HG02610 (cell line): ENCODE measurements around the gene IRX4.

ENCODE experiments used
- ATAC-seq: cut with Tn5 transposase; IDR thresholded peaks from one replicate; pipeline ENCODE4 v1.9.1; 2021; ENCODE audit warnings: mild to moderate bottlenecking, moderate library complexity; ENCODE audit not compliant: unreplicated experiment

The IRX4 gene

DNA sequence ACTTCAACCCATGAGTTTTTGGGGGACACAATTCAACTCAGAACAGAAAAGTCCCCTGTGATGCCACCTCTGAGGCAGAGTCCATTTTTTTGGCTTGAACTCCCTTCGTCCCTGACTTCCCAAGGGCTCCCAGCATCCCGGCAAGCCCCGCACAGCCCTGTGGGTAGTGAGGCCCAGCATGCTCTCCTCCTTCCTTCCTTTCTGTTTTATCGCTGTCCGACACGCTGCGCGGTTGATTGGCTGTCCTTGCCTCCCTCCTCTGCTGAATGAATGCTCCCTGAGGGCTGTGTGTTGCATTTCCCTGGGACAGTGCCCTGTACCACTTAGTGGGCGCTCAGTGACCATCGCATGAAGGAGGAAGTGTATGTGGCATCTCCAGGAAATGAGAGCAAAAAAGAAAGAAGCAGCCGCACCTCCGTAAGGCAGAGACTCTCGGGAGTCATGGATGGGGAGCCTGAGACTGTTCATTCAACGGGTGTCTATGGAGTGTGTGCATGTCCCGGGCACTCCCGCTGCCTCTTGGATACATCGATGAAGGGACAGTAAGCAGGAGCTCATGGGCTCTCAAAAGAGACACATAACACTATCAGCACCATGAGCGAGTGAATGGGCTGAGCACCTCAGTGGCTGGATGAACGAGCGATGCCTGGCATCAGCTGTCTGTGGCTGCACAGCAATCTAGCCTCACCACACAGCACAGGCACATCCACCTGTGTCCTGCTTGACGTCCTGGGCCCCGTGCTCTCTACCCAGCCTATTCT lies 10.1 kb upstream of the IRX4 start:
- no peak for ATAC-seq

DNA sequence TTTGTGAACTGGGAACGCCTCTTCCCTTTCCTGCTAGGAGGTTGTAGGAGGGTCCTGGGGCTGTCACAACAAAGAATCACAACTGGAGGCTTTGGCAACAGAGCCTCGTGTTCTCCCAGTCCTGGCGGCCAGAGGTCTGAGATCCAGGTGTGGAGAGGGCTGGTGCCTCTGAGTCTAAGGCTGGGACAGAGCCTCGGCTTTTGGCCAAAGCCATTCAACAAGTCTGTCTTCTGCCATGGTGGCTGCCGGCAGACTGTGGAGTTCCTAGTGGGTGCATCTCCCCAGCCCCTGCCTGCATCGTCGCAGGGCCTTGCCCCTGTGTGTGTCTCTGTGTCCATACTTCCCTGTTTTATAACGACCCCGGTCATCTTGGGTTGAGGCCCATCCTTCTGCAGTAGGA lies 9.5 kb upstream of the IRX4 start:
- no peak for ATAC-seq

DNA sequence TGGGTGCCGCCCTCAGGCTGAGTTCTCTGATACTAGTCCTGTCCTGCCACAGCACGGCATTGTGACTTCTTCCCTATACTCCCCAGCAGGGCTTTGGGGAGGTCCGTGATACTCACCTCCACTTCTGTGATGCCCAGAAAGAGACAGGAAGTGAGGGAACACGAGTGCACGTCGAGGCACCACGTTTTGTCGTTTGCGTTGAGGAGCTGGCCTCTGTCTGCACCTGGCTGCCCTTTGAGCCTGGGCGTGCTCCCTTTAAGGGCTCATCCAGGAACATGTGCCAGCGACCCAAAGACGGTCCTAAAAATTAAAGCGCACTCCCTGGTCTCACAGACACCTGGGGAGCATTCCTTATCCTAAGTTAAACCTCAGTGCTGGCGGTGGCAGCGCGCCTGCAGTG lies 8.7 kb upstream of the IRX4 start:
- no peak for ATAC-seq

DNA sequence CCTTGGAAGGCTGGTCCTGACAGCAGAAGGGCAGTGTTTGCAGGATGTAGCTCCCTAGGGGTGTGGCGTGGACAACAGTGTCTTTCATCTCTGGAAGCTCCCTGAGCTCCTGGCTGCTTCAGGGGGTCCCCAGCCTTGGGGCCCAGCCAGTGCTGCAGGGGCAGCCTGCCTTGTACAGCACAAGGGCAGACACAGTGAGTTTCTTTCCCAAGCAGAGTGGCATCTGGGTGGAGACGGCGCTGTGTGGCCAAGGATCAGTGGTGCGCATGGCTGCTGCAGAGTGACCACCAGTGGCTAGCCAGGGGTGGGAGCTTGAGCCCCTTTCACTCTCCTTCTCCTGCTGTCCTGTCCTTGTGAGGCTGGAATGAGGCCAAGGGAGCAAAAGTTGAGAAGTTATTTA lies 7.6 kb upstream of the IRX4 start:
- ATAC-seq, result no peak

DNA sequence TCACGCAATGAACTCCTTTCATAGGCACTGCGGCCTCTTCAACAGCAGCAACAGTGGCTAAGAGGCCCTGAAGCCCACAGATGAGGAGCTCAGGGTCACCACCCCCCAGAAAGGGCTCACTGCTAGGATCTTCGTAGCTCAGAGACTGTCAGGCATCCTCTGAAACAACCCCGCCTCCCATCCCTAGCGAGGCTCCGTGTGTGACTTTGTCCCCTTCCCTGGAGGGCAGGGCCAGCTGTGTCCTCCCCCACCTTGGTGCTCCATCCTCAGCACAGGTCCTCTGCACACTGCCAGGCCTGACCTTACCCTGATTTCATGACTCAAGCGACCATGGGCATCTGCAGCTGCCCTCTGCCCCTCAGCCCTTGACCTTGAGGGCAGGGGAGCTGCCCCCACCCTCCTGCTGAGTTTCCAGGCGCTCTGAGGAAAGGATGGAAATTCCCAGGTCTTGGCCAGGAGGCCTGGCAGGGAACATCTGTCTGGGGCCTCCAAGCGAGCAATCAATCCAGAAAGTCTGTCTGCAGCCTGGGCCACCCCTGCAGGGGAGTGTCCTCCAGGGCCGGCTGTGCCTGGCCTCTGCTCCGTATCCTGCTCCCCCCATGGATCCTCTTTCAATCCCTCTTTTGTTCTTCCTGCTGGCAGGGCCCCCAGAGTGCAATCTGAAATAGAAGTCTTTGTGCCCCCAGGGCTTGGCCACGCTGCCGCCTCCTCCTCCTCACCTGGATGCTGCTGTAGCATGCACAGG lies 6.8 kb upstream of the IRX4 start:
- ATAC-seq, result no peak

DNA sequence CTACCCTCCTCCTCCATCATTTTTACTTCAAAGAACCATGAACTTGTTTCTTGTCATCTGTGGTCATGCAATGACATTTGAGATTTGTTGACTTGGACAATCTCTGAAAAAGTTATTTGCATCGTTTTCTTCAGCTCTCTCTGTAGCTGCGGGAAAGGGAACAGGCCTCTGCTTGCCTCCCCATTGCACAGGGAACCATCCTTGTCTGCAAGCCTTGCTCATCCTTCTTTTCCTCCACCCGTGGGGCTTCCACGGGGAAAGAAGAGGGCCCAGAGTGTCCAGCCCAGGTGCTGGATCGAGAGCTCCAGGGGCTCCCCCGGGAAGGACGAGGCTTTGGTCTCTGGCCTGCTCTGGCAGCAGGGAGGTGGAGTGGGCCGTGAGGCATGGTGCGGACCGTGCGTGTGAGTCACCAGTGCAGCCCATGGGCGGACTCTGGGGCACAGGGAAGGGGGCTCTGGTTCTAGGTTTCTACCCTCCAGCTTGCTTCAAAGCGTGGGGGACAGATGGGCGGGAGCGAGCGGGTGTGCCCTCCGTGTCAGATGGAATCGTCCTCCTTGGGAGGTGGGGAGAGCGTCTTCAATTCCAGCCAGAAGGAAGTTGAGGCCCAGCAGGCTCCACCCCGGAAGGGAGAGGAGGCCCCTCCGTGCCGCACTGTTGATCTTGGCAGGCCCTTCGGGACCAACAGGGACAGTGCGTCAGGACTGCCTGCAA lies 6.0 kb upstream of the IRX4 start:
- no peak for ATAC-seq

DNA sequence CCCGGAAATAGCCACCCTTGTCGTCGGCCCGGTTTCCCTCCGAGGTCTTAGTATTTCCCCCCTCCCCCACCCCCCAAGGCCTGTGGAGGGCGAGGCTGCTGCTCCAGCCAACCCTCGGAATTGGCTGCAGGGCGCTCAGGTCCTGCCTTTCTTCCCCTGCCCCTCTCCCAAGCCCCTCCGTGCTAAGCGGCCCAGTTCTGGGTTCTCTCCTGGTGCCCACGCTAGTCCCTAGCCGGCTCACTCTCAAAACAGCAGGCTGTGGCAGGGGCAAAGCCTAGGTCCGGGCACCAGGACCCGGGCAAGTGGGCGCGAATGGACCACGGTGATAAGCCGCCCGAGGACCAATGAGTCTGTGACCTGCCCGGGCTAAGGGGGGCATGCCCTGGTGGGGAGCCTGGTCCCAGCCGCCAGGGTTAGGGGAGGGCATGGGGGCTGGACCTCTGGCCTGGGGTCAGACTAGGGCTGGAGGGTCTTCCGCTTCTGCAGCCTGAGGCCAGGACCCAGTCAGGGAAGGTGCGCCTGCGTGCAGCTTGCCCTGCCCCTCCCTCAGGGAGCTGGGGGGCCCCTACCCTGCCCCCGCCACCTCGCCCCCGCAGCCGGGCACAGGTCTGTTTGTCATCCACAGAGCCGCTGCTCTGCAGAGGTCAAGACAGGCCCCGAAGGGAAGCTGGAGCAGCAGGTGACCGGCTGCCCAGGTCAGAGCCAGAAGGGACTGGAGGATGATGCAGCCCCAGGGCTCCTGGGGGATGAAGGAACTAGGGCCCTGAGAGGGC lies 5.0 kb upstream of the IRX4 start:
- ATAC-seq, result no peak

DNA sequence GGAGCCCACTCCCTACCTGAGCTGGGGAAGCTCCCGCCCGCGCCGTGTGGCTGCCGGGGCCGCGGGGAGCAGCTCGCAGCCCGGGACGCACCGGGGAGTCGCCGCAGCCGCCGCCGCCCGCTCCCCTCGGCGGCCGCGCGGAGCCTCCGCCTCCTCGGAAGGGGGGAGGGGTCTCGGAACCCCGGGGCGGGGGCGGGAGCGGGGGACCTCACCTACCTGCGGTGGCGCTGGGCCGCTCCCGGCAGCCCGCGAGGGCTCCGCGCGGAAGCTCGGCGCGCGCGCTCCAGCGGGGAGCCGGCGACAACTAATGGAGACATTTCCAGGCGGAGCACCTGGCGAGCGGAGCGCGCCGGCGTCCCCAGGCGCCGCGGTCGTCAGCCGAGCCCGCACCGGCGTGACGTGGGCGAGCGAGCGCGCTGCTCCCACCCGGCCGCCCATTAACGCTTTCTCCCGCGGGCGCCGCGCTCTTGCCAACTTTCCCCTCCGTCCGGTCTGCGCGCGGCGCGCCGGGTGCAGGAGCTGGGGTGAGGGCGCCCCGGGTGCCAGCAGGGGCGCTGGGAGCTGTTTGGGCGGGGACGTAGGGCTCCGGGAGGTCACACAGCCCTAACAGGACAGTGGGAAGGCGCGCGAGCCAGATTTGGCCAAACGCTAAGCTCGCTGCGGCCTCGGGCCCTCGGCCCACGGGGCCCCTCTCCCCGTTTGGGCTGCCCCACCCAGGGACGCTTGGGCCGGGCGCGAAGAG lies 4.3 kb upstream of the IRX4 start:
- no peak for ATAC-seq

DNA sequence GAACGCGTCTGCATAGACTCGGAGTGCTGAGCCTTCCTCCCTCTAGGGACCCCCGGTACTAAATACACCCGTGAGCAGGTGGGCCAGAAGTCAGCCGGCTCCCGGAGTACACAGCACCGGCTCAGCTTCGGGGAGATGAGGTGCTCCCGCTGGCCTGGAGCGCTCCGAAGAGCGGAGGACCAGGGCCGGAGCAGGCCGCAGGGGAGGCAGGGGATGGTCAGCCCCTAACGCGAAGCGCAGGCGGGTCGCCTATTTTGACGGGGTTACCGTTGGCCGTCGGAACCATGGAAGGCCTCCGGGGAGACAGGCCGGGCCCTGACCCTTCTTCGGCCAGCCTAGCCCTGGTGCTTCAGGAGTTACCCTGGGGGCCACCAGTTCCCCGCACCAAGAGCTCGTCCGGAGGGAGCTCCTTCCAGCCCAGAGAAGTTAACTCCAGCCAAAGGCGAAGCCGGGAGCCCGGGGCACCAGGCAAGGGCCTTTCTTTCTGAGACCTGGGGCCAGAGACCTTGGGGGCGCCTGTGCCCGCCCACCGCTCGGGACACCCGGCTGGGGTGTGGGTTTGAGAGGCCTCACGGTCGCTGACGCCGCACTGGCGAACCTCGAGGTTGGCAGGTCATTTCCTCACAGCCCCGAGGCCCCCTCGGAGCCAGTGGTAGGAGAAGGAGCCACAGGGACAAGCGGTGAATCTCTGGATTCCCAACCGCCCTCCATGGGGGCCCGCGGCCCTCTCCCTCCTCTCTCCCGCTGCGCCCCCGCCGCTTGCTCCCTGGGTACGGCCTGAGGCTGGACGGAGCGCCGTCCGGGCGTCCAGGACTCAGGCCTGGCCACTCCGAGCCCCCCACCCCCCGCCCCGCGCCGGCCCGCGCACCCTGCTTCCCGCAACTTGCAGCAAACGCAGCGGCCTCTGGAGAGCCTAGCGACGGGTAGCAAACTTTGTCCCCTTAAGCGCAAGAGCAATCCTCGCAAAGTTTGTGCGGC lies 3.4 kb upstream of the IRX4 start:
- no peak for ATAC-seq

DNA sequence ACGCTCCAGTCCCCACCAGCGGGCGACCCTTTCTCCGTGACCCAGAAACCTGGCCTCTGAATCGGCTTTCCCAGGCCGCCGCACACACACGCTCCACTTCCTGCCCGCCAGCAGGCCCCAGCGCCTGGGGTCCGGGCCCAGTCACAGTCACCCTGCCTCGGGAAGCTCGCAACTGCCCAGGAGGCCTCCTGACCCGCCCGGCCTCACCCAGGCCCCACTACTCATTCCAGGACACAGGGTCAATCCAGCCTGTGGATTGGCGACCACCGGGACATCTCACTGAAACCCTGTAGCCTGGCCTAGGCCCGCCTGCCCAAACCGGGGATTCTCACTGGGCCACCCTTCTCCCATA lies 2.7 kb upstream of the IRX4 start:
- no peak for ATAC-seq

DNA sequence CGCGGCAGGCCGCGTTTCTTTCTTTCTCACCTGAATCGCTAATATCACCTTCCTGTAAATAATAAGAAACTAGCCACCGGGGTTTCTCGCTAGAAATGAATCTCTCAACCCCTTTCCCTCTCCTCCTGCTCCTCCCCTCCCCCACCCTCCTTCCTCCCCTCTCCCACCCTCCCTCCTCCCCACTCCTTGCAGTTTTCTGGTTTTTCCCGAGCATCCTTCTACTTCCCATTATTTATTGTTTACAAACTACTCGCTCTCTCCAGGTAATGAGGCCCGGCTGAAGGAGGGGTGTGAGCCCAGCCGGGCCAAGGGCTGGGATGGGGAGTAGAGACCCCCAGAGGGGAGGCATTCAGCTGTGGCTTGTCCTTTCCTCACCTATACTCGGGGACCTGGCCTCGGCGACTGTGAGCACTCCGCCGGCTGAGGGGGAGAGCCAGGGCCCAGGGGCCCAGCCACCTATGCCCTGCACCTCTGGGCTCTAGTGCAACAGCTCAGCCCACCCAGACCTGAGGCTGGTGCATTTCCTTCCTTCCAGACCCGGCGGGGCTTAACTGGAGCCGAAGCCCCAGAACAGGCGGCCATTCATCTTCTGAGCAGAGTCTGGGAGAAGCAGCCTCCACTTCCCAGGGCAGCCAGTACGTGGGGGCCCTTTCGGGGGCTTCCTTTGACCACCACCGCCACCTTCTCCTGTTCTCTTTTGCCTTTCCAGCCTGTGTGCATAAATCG lies 2.1 kb upstream of the IRX4 start:
- no peak for ATAC-seq

DNA sequence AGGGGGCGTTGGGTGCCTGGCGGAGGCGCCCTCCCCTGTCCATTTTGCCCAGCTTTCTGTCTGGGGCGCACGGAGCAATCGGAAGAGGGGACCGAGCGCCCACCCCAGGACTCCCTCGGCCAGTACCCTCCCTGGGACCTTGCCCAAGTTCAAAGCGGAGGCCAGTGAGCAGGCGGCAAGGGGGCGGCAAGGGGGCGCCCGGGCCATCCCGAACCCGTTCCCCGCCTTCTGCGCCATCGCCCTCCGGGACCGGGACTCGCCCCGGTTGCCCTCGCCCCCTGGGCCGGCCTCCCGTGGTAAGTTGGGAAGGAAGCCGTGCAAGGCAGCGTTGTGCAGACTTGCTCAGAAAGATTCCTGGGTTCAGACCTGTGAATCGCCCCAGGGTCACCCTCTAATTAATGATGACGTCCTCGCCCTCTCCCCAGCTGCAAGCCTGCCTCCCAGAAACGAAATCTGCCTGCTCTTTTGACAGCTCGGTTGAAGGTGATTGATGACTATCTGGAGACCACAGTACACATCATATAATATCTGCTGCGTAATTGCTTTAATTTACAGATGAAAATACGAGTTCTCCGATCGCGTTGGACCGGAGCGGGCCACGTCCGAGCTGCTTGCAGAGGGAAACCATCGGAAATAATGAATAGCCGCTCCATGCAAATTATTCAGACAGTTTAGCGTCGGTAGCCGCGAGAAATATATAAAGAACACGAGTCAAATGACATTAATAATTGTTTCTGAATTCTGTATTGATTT lies 1.4 kb upstream of the IRX4 start:
- ATAC-seq, result no peak

DNA sequence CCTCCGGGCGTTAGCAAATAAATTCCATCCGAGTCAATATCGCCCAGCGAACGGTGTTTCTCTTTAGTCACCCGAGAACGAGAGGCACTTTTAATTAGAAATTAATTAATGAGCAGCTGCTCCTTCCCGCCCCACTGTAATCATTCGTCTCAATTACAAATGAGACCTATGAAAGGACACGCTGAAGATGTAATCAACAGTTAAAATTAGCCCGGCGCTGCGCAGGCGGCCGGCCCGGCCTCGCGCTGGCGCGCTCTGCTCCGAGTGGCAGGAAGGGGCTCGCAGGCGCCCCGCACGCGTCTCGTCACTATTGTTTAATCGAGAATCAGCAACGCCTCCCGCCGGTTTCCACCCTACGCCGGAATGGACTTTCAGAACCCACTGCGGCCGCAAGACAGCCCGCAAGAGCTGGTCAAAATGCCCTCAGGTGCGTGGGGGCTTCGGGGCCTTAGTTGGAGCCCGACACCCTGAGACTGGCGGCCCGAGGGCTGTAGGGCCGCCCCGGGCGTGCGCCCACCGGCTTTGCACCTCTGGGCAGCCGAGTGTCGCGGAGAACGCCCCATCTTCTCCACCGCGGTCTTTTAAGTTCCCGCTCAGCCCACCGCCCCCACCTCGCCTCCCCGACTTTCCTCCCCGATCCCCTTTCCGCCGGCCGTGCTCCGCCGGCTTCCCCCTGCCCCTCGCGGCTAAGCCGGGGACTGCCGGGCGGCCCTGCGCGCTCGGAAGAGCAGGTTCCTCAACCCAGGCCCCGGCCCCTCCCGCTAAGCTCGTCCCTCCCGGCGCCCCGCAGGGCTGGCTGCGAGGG lies 597 bp upstream of the IRX4 start:
- no peak for ATAC-seq

DNA sequence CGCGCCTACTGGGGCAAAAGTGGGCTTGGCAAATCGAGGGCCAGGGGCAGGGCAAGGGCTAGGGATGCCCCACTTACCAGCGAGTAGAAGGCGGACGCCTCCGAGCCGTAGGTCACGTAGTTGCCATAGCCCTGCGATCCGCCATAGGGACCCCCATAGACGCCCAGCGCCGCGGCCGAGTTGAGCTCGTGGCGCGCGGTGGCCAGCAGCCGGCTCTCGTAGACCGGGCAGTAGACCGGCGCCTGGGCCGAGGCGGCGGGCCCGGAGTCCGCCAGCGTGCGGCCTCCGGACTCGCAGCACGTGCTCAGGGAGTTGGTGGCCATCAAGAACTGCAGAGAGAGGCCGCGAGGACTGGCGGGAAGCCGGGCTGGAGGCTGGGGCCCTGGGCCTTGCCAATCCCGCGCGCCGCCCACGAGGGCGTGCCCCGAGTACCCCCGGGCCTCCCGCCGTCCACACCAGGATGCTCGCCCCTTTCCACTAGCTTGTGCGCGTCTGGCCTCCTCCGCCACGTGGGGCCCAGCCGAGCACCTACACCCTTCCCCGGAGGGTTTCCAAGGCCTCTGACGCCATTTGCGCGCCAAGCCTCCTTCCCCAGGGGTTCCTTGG lies 891 bp downstream of the IRX4 start:
- no peak for ATAC-seq

DNA sequence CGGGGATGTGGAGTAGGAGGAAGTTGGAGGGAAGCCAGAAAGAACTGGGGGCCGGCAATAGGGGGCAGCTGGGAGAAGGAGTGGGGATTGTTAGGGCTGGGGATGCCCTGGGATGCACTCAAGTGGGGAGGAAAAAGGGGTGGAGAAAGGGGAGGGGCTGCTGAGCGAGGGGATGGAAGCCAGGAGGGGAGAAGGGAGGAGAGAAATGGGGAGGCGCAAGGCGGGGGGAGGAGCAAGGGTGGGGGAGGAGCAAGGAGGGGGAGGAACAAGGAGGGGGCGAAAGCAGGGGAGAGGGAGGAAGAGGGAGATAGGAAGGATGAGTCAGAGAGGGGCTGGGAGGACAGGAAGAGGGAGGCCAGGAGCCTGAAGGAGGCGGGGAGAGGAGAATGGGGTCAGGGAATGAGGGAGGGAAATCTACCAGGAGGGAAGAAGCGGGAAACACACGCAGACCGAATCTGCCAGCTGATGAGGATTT lies 1.6 kb downstream of the IRX4 start:
- no peak for ATAC-seq

DNA sequence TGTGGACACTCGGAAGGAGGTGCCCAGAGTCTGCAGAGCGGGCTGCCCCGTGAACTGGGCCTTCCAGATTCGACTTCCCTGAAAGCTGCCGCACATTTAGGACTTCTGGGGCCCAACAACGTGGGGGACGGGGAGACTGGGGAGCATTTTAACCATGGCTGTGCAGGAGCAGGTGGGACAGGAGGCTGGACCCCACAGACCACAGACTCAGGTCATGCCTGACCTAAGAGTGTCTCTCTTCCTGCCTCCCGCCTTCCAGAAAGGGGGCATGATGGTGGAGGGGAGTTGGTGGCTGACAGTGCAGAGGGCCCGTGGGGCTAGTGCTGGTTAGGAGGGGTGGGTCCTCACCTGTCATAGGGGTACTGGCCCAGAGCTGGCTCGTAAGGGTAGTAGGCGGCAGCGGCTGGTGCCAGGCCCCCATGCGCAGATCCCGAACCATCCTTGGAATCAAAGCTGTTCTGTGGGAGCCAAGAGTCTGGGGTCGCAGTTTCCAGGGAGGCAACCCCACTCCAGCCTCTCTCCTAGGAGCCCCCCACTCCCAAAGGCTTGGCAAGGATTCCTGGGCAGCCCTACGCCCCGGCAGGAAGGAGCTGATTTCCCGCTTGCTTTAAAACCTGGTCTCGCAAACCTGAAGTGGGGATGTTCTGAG lies 2.2 kb downstream of the IRX4 start:
- ATAC-seq, result no peak
